Activated CD8-positive, alpha-beta memory T cell treated with anti-CD3 and anti-CD28 coated beads, Interleukin-2, amount 50 U/mL, for 24 hours (primary cell): ENCODE measurements around the gene PCDHGA1.

Experiments used
- DNase-seq: peaks from one replicate; pipeline ENCODE4 v3.0.0-alpha.2; 2020; ENCODE audit errors: extremely low read depth

The PCDHGA1 gene

DNA sequence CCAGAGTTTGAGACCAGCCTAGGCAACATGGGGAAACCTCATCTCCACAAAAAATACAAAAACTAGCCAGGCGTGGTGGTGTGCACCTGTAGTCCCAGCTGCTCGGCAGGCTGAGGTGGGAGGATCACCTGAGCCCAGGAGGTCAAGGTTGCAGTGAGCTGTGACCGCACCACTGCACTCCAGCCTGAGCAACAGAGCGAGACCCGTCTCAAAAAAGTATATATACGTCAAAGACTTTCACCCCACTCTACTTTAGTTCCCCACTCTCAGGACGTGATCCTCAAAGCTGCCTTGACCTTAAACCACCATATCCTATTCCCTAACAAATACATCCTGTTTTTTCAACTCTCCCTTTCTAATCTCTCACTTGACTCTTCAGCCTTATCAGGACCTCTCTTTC lies 199.6 kb downstream of the PCDHGA1 start:
- no peak for DNase-seq

DNA sequence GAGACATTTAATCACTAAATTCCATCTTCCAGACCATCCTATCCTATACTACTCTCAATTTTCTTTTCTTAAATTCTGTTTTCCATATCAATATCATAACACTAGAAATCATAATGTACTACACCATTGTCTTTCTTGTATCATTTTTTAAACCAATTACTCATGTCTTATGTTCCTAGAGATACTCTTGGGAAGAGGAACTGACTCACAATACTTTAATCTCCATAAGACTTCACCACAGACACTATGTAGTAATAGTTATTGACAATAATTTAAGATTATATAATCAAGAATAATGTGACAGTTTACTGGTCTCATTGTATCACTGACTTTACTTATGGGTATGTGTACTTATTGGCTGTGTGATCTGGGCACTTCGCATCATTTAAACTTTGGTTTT lies 202.4 kb downstream of the PCDHGA1 start:
- no peak for DNase-seq

DNA sequence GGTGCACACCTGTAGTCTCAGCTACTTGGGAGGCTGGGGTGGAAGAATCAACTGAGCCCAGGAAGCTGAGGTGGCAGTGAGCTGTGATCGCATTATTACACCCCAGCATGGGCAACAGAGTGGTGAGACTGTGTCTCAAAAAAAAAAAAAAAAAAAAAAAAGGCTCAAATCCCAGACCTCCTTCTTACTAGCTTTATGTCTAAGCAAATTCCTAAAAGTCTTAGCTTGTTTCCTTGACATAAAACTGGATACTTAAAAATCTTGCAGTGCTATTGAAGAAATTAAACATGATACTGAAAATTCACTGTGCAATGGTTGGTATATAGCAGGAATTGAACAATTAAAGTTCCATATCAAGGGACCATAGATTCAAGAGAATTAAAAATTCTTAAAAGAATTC lies 203.6 kb downstream of the PCDHGA1 start:
- no peak for DNase-seq

DNA sequence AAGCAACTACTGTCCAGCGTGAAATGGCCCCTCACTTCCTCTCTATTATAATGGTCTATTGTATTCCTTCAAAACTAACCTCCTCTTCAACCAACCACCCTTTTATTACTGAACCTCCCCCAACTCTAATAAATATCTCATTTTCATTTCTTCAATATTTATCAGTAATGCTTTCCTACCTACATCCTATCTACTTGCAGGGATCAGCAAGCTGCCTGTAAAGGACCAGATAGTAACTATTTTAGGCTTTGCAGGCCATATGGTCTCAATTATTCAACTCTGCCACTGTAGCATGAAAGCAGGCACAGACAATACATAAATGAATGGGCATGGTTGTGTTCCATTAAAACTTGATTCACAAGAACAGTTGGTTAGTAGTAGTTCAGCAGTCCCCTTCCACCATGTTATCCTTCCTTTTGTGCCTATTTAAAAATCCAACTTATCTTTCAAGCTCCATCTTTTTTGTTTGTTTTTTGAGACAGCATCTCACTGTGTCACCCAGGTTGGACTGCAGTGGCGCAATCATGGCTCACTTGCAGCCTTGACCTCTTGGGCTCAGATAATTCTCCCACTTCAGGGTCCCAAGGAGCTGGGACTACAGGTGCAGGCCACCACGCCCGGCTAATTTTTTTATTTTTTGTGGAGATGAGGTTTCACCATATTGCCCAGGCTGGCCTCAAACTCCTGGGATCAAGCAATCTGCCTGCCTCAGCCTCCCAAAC lies 204.3 kb downstream of the PCDHGA1 start:
- DNase-seq = no peak

DNA sequence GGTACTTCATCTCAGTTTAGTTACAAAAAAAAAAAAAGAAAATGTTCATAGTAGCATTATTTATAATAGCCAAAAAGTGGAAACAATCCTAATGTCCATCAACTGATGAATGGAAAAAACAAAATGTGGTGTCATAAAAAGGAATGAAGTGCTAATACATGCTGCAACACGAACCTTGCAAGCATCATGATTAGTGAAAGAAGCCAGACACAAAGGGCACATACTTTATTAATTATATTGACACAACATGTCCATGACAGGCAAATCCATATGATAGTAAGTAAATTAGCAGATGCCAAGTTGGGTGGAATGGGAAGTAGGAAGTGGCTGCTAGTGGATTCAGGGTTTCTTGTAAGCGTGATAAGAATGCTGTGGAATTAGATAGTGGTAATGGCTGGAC lies 212.7 kb downstream of the PCDHGA1 start:
- no peak for DNase-seq

DNA sequence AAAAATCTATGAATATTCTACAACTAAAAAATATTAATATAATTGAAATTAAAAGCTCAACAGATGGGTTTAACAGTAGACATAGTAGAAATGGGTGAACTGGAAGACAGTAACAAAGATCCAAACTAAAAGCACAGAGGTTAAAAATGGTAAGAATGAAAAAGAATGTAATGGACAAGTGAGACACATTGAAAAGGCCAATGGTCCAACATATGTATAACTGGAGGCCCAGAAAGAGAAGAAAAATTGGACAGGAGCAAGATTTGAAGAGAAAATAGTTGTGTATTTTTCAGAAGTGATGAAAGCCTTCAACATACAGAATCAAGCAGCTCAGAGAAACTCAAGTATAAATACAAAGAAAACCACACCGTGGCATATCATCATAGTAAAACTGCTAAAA lies 217.2 kb downstream of the PCDHGA1 start:
- no peak for DNase-seq

DNA sequence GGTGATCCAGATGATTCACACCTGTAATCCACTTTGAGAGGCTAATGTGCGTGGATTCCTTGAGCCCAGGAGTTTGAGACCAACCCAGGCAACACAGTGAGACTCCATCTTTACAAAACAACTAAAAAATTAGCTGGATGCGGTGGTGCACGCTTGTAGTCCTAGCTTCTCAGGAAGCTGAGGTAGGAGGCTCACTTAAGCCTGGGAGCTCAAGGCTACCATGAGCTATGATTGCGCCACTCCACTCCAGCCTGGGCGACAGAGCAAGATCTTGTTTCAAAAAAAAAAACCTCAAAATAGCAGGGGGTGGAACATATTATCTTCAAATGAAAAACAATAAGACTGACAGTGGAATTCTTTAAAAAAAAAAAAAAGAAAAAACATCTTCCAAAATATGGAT lies 217.6 kb downstream of the PCDHGA1 start:
- DNase-seq = no peak

DNA sequence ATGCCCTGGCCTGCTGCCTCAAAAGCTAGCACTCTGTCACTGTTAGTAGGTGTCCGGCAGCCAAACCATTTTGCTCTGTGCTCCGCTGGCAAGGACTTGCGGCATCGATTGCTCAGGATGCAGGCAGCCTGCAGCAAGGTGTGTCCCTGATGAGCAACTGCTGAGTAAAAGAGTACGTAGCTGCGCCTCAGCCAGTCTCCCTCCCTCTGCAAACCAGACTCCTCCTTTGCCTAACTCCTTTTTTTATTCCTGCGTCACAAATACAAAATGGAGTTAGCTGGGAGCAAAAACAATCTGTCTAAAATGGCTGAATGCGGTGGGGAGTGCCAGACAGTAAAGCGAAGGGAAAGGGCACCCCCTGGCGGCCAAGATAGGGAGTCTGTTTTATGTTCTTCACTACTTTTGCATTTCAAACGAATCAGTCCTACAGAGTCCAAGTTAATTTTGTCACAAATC lies 227.4 kb downstream of the PCDHGA1 start:
- DNase-seq = peak; percentile 52

DNA sequence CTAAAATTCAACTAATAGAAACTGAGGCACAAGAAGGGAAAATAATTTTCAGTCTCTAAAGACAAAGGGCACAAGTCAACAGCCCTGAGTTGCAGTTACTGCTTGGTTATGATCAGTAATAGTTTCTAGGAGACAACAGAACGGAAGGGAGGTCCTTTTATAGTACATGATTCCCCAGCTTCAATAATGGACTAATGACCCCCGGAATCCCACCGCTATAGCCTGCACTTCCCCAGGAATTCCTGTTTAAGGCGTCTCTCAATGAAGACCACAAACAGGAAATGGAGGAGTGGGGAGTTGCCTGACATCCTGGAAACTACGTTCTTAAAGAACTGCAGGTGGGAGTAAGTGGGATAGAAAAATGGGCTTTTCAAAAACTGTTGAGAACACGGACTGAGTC lies 227.8 kb downstream of the PCDHGA1 start:
- no peak for DNase-seq

DNA sequence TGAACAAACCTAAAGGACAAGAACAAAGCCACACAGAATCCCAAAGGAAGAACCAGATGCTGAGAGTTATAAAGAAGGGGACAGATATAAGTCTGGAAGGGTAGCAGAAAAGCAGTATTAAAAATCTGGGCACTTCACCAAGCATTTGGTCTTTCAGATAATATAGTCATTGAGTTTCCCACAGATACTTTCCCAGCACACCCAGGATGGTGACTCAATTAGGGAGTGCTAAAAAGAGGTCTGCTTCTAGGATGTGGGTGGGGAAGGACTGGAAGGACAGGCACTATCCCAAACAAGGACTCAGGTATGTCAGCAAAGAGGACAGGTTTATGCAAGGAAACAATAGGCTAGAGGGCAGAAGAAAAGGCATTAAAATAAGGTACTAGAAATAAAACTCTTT lies 229.1 kb downstream of the PCDHGA1 start:
- DNase-seq = no peak

DNA sequence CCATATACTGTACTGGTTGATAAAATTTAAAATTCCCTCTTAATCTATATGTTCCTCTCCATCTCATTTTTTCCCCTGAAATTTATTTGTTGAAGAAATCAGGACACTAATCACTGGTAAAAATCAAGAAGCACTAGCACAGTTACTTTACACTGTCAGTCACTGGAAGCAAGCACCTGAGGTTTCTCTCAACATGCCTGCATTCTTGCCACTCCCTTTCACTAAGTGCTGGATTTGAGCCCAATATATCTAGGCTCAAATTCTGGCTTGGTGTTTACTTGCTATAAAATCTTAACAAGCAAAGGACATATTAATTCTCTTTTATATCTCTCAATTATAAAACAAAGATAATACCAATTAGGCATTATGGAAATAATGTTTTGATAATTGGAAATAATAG lies 229.8 kb downstream of the PCDHGA1 start:
- no peak for DNase-seq

DNA sequence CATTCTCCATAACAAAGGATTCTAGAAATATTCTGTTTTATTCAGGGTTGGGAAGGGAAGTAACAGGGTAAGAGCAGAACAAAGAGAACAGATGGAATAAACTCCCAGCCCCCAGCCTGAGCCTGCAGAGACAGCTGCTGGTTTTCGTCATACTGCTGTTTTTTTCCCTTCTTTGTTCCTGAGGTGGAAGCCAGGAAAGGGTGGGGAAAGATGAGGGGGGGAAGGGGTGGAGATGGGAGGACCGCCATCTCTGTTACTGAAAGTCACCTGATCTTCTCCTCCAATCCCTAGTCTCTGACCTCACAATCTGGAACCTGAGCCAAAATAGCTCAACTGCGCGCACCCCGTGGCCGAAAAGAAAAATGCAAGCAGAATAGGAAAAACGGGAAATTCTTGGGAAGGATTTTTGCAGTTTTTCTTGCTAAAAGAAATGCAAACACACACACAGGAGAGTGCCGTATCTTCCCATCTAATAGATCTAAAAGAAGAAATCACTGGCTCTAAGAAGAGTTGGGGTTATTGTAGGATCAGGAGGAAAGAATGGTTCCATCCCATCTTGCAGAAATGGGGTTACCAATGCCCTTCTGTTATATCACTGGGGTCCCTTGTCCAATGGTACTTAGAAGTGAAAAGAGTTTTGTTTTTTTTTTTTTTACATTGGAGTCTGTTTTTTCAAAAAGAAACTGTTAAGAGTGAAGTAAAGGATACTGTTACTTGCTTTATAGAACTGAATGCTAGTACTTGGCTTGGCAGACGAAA lies 230.6 kb downstream of the PCDHGA1 start:
- DNase-seq = no peak
